Stimulated activated CD4-positive, alpha-beta T cell treated with anti-CD3 and anti-CD28 coated beads, Interleukin-12 subunit alpha, Interleukin-12 subunit beta, amount 100 ng/mL, for 48 hours (primary cell): ENCODE measurements around the gene RGS6.

Experiments
- DNase-seq, 3 donors: peaks; one replicate each; pipeline ENCODE4 v3.0.0-alpha.2; 2020; ENCODE audit warnings: low read depth in 2 of 3, low spot score in 1 of 3

Gene RGS6

GRCh38 chr14:72389200-72389599, 457.0 kb downstream of the RGS6 start:
- DNase-seq: no peak

GRCh38 chr14:72401101-72401625, 468.9 kb downstream of the RGS6 start:
- DNase-seq: no peak

GRCh38 chr14:72401632-72402376, 469.6 kb downstream of the RGS6 start:
- DNase-seq: no peak

GRCh38 chr14:72402377-72402772, 470.1 kb downstream of the RGS6 start:
- DNase-seq: no peak

GRCh38 chr14:72404106-72404774, 472.0 kb downstream of the RGS6 start:
- DNase-seq: no peak

GRCh38 chr14:72404998-72405397, 472.8 kb downstream of the RGS6 start:
- no peak for DNase-seq

GRCh38 chr14:72408020-72408419, 475.8 kb downstream of the RGS6 start:
- no peak for DNase-seq

GRCh38 chr14:72409047-72409446, 476.8 kb downstream of the RGS6 start:
- DNase-seq: no peak

GRCh38 chr14:72416081-72416849, 484.0 kb downstream of the RGS6 start:
- no peak for DNase-seq

GRCh38 chr14:72416892-72417291, 484.7 kb downstream of the RGS6 start:
- DNase-seq: no peak

GRCh38 chr14:72418806-72419205, 486.6 kb downstream of the RGS6 start:
- DNase-seq: no peak

GRCh38 chr14:72419226-72419775, 487.1 kb downstream of the RGS6 start:
- no peak for DNase-seq

GRCh38 chr14:72420749-72421474, 488.7 kb downstream of the RGS6 start:
- peak; percentile 62 to 90 (median 71) for DNase-seq

GRCh38 chr14:72423957-72424356, 491.7 kb downstream of the RGS6 start:
- no peak for DNase-seq

- no peak for DNase-seq
These were observed 498.2 kb downstream of the RGS6 start for GRCh38 chr14:72430457-72430856.

- no peak for DNase-seq
These were observed 500.5 kb downstream of the RGS6 start for GRCh38 chr14:72432748-72433147.

- no peak for DNase-seq
These were observed 501.3 kb downstream of the RGS6 start for GRCh38 chr14:72433511-72433910.

GRCh38 chr14:72434856-72435255, 502.6 kb downstream of the RGS6 start:
- DNase-seq: no peak

GRCh38 chr14:72439707-72440106, 507.5 kb downstream of the RGS6 start:
- DNase-seq: no peak

- DNase-seq: no peak
These were observed 511.0 kb downstream of the RGS6 start for GRCh38 chr14:72443256-72443655.

GRCh38 chr14:72443991-72444441, 511.8 kb downstream of the RGS6 start:
- peak; percentile 10 to 26 (median 23) for DNase-seq
